GM10248 (cell line): ENCODE results near the gene PARP1.

Source experiments
- CTCF ChIA-PET: fragments of 300-600 bp; sonication (Branson Sonifier 250); formaldehyde crosslinking; extraction: SDS; loops from one replicate; lab custom pipeline; 2021; ENCODE audit warnings: antibody characterized with exemption; lab: Yijun Ruan, JAX
- POLR2A ChIA-PET: fragments of 350-650 bp; sonication (Branson Sonifier 250); formaldehyde crosslinking; extraction: SDS; loops from one replicate; lab custom pipeline; 2020; ENCODE audit warnings: antibody characterized with exemption; lab: Yijun Ruan, JAX
- DNase-seq: peaks from one replicate; pipeline ENCODE4 v3.0.0; 2012; ENCODE audit errors: extremely low spot score
- CTCF ChIP-seq: IDR thresholded peaks from 2 replicates; pipeline ENCODE4 v1.5.1; 2012; ENCODE audit warnings: mild to moderate bottlenecking, low read depth; ENCODE audit errors: extremely low read depth, missing control alignments, control extremely low read depth

The PARP1 gene

DNA sequence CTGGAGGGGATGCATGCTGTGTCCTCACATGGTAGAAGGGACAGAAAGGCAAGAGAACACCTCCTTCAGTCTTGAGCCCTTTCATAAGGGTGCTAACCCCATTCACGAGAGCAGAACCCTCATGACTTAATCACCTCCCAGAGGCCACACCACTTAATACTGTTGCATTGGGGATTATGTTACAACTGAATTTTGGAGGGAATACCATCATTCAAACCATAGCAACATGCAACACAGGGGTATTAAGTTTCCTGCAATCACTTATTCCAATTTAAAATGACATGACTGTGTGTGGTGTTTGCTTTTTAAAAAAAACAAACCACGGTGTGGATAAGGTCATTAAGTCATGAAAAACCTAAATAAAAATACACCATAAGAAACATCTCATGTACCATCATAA lies 95.8 kb downstream of the PARP1 start:
- TF ChIP-seq CTCF, result no peak
- ChIA-PET POLR2A (no interaction called here), CTCF (interaction anchor here (0.8 to 3.9 kb wide), 2 partner anchors 21 to 115 kb away, joined by 3 to 19 read pairs; no protein-coding TSS in a partner anchor)
- no peak for DNase-seq

DNA sequence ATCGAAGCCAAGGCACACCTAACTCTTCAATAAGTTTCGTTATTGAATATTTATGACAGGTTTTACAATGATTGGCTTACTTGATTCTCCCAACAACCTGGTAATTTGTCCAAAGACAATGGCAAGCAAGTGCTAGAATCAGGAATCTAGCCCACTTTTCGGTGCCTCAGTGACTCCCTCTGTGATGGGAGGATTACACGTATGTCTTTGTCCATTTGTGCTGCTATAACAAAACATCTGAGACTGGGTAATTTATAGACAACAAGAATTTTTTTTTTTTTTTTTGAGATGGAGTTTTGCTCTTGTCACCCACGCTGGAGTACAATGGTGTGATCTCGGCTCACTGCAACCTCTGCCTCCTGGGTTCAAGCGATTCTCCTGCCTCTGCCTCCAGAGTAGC lies 96.5 kb downstream of the PARP1 start:
- ChIA-PET CTCF (interaction anchor here (0.8 to 3.9 kb wide), 6 partner anchors 17 to 114 kb away, joined by 3 to 19 read pairs (median 4); partner anchors contain the start of gene PARP1), POLR2A (no interaction called here)
- no peak for DNase-seq
- TF ChIP-seq CTCF, result no peak
